GM21717 (cell line): ENCODE results near the gene ADGB.
"Not testable (repeated sequence)": the region's sequence is repeated elsewhere in the genome, so short reads cannot be mapped to it uniquely, and the experiment has no call there.

Experiments
- ATAC-seq: cut with Tn5 transposase; IDR thresholded peaks from one replicate; pipeline ENCODE4 v1.9.1; 2021; ENCODE audit warnings: mild to moderate bottlenecking, moderate library complexity; ENCODE audit not compliant: unreplicated experiment

ADGB gene

DNA sequence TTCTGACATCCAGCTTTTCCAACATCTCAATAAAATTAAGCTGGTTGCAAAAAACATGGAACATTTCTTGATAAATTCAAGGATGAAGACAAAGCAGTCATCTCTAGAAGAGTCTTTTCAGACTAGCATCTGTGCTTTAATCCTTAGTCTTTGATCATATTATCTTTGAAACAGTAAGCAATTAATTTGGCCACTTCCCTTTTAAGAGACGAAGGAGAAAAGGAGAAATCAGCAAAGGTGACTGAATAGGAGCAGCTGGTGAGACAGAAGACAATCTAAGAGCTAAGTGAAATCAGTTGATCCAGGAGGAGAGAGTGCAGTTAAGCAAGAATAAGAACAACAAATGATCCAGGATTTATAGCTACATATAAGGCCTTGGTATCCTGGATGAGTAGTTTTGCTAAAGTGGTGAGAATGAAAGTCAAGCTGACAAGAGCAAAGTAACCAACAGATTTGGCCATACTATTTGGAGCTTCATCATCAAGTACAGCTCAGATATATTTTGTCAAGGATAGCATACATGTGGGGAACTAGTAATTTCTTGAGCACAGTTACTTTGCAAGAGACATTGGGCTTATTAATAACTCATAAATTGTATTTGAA is 215.5 kb downstream of the ADGB start:
- no peak for ATAC-seq

DNA sequence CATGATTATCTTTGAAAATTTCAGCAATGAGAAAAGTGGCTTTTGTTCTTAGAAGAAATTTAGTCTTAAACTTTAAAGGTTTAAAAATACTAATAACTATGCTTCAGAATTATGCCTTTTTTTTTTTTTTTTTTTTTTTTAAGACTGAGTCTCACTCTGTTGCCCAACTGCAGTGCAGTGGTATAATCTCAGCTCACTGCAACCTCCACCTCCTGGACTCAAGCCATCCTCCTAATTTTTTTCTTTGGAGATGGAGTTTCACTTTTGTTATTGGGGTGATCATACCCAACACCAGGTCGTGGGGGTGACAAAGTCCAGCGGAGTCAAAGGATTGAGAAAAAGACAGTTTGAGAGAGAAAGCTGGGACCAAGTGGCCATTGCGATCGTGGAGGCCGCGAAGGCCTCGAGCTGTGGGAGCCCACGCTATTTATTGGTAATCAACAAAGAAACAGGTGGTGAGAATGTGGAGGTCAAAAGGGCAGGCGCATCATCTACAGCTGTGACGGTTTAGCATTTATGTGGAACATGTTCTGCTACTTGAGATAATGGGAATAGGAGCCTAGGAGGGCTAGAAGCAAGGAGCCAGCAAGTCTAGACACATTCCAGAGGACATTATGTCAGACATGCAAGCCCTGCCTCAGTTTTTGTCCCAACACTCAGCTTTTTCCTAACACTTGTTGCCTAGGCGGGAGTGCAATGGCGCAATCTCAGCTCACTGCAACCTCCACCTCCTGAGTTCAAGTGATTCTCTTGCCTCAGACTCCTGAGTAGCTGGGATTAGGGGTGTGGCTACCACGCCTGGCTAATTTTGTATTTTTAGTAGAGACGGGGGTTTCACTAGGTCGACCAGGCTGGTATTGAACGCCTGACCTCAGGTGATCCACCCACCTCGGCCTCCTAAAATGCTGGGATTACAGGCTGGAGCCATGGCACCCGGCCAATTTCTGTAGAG is 217.0 kb downstream of the ADGB start:
- ATAC-seq, result not testable (repeated sequence)

DNA sequence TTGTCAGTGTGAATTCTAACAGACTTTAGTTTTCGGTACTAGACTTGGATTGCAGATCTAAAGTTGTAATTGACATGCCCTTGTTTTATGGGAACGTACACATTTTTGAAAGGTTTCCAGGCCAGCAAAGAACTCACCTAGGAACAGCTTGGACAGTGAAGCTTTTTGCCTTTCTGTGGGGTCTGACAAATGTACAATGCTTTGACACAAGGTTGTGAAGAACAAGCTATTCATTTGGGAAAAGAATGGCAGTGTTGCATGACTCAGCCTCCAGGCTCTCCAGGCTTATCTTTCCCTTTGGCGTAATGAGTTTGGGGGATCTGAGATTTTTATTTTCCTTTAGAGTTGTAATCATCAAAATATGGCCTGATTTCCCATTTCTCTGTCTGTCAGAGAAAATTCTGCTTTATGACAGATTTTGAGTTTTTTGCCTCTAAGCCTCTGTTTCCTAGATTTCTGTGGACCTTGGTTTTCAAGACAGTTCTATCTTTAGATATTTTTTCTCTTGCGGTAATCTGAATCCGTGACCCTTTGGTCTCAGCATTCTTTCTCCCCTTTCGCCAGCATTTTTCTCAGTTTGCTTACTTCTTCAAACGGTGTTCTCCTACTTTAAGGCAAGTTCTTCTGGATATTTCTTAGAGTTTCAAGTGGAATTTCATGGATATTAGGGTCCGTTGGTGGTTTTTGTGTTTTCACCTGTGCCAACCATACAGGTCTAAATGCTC is 221.0 kb downstream of the ADGB start:
- no peak for ATAC-seq

DNA sequence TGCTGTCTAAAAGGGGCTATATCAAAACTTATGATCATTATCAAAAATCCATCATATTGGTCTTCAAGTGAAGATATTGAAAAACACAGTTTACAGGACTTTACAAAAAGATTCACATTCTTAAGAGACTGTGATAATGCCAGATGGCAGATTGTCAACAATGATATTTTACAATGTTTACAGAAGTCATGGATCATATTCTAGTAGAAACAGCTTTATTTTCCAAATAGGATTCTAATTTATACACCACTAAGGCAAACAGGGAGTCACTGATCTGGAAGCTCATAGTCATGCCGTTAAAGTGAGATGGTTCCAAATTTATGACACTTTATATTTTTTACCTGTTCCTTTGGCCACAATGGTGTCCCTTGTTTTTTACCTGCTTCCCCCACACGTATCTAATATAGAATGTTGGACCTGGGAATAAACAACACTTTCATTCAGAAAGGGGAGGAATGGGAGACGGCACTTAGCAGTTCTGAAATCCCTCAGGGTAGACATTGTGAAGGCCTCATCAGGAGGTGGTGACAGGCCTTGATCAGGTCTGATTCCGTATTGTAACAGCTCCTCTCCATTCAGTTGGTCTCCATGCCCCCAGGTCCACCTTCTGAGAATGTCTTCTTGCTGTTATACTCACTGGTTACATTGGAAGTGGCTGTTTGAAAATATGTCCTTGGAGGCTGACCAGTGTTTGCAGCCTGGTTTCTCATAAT is 228.6 kb downstream of the ADGB start:
- no peak for ATAC-seq

DNA sequence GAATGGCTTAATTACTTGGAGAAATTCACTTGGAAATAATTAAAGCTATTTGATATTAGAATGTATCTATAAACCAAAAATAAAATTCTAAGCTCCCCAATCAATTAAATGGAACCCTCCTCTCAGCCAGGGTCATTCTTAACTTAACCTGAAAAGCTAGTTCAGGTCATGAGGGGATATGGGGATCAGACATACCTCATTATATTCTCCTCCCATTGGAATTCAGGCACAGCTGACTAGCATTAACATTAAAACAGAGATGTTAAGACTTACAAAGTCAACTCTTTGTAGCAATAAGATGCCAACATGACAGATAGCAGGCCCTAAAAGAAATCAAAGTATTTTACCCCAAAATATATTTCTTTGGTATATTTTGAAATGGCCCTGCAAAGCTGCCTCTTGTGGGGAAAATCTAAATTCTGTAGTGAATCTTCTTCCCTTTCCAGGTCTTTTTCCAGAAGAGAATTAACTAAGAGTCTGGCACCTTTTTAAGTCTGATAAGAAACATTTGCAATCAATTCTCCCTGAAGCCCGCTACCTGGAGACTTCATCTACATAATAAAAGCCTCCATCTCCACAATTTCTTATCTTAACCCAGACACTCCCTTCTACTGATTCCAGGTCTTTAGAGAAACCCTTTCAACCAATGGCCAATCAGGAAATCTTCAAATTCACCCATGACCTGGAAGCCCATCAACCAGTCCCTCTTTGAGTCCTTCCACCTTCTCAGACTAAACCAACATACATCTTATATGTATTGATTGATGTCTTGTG is 231.2 kb downstream of the ADGB start:
- ATAC-seq, result no peak

DNA sequence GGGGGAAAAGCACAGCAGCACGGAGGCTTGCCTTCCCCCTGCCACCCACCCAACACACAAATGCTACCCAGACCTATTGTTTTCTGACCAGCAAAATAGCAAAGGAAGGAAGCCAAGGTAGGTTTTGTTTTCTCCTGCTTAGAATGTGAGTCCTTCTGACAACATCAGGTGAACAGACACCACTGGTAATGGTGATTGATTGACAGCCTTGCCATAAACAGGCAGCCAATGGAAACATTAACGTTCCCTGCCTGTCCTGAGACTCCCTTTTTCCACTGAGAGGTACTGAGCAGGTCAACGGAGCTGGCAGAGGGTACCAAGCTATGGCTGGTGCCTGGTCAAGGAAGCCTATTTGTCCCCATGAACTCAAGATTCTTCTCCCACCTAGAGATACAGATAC is 234.4 kb downstream of the ADGB start:
- no peak for ATAC-seq

DNA sequence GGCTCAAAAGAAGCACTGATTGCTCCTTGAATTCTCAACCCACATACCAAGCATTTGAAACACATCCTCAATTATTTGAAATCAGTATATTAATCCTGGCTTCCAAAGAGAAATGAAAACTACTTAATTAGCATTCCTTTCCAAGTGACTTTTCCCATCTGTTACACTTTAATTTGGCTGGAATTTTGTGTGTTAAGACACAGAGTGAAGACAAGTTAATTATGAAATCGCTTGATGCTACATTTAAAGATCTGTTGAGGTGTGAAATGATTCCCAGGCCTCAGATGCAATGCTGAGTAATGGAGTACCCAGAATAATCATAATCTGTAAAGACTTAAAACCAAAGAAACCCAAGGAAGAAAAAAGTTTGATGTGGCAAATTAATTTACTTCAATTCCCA is 241.4 kb downstream of the ADGB start:
- ATAC-seq, result no peak

DNA sequence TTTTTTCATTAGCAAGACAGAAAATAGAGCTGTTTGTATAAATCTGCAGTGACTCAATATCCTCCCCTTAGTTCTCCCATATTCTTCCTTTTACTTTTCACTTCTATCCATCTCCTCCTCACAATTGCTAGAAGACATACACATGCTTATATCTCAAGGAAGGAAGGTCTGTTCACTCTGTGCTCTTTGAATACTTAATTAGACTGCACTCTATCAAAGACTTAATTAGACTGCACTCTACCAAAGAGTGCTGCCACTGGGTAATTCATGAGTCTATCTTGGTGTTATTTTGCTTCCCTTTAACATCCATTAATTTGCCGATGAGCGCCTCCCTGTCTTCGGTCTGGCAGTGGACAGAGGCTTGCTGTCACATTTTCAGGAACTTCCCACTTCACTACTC is 241.9 kb downstream of the ADGB start:
- ATAC-seq, result no peak

DNA sequence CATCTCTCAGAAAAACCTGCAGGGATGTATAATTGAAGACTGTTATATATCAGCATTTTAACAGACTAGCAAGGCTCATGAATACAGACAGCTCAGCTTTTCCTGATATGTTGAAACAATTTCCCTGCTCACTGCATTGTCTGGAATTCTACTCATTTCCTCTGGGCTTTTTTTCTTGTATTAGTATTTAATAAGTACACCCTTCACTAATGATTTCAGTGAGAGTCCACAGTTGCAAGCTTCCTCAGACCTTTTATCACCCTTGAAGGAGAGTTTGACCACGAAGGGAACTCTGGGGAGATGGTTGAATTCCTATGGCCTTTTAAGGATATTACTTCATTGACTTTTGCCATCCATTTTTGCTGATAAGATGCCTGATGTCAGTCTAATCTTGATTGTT is 248.7 kb downstream of the ADGB start:
- ATAC-seq, result no peak

DNA sequence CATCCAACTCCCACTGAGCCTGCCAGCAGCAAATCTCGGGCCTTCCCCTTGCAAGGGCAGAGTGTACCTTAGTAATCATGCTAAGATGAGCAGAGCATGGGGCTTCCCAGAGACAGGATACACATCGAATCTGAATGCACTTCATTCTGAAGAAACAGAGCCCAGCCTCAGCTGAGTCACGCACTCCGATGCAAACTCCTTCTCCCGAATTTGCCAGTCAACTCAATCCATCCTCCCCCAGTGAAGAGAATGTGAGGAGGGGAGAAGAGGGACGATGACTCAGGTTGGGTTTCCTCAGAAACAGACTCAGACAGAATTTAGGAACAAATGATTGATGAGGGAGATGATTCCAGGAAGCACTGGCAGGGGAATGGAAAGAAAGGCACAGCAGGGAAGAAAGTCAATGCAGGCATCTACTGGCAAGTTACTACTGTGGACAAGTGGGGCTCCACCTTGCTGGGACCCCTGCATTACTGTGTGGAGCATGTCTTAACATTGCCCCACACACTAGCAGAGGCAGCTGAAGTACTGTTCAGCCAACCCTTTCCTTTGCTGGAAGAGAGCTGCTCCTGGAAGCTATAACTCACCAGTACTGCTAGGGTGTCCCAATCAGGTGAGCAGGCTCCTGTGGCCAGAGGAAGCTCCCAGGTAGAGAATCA is 251.6 kb downstream of the ADGB start:
- no peak for ATAC-seq

DNA sequence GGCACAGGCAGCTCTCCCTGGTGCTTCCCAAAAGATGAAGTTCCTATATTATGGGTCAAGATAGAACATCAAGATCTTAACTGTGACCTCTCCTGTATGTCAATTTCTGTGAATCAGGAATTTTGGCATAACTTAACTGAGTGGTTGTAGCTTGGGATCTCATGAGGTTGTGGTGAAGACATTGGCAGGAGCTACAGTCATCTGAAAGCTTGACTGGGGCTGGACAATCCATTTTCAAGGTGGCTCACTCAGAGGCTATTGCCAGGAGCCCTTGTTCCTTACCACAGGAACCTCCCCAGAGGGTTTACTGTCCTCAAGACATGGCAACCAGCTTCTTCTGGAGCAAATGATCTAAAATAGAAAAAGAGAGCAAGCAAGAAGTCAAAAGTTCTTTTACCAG is 252.2 kb downstream of the ADGB start:
- no peak for ATAC-seq

DNA sequence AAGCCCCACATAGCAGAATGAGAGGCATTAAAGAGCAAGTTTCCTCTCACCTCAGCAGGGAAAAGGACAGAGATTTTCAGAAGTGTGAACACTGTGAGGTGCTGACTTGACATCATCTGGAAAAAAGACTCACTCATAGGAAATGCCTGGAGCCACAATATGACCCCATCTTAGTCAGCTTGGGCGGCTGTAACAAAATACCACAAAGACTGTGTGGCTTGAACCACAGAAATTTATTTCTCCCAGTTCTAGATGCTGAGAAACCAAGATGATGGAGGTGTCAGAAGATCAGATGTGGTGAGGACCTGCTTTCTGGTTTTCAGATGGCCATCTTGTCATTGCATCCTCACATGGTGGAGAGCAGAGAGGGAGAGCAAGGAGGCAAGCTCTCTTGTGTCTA is 253.1 kb downstream of the ADGB start:
- no peak for ATAC-seq

DNA sequence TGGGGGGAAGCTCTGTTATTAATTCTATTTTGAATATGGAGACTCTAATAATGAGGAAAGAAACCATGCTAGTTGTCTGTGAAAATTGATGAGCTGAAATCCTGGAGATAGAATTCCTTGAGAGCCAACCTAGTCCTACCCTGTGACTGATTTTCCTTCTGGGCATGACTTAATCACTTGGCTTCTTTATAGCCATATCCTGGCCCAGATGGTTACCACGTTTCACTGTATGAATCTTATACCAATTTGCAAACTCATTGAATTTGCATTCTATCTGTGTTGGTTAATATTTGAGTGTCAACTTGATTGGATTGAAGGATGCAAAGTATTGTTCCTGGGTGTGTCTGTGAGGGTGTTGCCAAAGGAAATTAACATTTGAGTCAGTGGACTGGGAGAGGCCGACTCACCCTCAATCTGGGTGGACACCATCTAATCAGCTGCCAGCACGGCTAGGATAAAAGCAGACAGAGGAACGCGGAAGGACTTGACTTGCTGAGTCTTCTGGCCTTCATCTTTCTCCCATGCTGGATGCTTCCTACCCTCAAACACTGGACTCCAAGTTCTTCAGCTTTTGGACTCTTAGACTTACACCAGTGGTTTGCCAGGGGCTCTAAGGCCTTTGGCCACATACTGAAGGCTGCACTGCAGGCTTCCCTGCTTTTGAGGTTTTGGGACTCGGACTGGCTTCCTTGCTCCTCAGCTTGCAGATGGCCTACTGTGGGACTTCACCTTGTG is 255.9 kb downstream of the ADGB start:
- ATAC-seq, result not testable (repeated sequence)

DNA sequence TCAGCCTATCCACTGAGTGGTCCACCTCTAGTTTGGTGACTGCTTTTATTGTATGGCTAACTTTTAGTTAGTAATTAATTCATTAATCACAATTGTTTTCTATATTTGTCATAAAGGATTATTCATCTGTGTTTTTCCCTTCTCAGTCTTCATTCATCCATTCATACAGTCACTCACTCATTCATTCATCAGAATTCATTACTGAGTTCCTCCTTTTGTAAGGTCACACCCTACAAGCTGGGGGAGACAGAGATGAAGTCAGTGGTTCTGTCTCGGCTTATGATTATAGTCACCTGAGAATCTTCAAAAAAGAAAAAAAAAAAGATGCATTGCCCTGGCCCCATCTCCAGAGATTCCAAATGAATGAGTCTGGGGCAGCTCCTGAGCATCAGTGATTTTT is 257.1 kb downstream of the ADGB start:
- no peak for ATAC-seq

DNA sequence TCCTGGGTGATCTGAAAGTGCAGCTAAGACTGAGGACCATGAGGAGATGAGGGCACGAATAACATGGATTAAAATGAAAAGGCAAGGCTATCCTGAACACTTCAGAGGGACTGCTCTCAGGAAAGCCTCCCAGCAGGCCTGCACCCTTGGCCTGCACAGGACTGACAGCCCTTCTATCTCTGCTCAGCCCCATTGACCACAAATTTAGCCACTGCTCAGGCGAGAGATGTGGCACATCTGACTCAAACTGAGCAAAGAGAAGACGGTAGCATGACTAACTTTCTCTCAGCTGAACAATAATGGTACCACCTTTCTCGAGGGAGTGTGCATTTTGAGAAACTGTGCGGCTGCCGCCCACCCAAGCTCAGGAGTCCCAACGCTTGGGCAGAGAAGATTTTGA is 257.5 kb downstream of the ADGB start:
- ATAC-seq, result peak; percentile 54

DNA sequence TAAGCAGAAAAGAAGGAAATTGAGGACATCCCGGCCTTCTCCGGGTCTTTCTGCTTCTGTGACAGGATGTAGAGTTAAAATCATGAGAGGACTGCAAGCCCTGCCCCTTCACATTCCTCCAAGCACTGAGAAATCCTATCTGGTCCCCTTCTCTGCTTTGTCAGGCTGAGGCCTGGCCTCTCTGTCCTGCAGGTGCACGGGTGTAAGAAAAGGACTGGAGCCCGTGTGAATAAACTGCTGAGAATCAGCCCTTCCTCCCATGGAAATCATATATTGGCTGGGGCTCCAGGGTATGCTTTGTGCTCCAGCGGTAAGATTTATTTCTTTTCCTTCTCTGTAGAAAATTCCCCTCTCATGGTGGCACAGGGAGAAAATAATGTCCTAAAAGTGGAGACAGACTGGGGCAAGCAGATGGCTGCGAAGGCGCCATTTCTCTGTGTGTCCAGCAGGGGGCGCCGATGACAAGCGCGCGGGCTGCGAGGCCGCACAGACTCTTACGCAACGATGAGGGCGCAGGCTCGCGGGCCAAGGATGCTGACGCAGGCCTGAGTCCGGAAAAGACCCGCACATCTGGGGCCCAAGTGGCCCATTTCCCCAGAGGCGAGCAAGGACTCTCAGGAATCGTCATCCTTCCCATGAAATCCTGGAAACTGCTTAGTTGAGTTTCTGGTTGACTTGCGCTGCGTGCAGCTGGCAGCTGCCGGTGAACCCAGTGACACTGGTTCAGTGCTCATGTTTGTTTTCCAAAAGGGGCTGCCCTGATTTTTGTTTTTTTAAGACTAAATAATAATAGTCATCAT is 258.6 kb downstream of the ADGB start:
- ATAC-seq, result peak; percentile 94

DNA sequence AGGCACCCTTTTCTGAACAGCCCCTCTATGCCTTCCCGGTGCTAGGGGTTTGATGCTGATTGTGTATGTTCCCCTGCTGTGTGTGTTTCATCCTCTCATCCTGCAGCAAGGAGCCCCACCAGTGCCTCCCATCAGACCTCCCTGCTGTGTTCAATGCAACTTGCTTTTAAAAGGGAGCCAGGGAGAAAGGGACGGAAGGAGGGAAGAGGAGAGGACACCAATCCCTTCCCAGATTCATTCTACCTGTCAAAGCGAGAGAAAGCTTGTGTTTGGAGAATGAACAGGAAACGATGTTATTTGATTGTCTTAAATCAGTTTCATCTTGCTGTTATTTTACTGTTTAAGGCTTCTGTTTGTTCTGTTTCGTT is 259.2 kb downstream of the ADGB start:
- ATAC-seq, result peak; percentile 24

DNA sequence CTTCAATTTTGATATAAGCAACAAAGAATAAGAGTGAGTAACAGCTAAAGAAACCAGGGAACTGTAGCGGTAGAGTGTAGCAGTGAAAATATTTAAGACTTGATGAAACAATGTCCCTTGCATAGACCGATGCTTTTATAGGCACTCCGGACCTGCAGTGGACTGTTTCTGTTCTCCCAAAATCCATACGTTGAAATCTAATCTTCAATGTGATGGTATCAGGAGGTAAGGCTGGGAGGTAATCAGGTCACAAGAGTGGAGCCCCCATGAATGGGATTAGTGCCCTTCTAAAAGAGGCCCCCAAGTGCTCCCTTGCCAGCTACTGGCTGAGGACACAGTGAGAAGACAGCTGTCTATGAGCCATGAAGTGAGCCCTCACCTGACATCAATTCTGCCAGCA is 260.4 kb downstream of the ADGB start:
- ATAC-seq, result no peak
